DMS153 treated with DMSO at 0.1 percent for 48 hours (cell line): ENCODE results near the gene HMGN4.
"Not testable (repeated sequence)": the region's sequence is repeated elsewhere in the genome, so short reads cannot be mapped to it uniquely, and the experiment has no call there.

Experiments used
- DNase-seq: peaks from one replicate; lab custom pipeline; 2025; ENCODE audit not compliant: unreplicated experiment; lab: John Stamatoyannopoulos, UW

HMGN4 gene

DNA sequence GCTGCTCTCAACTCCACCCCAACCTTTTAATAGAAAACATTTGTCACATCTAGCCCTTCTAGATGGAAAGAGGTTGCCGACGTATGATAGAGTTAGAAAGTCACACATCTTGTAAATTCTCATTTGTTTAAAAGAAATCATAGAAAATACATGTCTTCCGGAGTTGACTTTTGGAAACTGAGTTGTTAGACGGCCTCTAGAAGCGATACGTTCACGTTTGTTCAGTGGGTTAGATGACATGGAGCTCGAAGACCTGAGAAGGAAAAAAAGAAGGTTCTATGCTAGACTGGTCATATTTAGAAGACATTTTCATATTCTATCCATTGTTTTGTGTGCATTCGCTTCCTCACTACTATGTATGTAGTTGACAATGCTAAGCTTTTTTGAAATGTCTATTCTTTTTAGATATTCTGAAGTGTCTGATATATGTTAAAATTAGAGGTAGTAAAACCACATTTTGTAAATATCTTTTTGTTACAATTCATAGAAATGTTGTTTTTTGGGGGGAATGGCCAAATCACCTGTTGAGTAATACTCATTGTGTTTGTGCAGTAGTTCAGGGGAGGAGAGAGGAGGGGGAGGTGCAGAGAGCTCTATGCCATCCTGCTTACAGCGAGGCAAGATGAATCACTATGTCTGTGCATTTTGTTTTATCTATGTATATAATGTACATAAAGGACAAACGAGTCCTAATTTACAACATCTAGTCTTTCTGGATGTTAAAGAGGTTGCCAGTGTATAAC is 15.5 kb upstream of the HMGN4 start:
- not testable (repeated sequence) for DNase-seq

DNA sequence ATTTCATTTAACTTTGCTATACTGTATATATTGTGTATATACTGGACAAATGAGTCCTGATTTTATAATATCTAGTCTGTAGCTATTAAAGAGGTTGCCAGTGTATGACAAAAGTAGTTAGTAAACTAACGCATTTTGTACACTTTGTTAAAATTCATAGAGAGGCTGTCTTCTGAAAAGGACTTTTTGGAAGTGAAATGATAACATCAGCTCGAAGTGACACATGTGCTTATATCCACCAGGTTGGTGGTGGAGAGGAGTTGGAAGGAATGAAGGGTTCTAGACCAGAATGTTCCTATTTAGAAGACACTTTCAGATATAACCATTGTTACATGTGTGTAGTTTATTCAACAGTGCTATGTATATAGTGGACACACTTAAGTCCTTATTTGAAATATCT is 13.9 kb upstream of the HMGN4 start:
- DNase-seq = not testable (repeated sequence)

DNA sequence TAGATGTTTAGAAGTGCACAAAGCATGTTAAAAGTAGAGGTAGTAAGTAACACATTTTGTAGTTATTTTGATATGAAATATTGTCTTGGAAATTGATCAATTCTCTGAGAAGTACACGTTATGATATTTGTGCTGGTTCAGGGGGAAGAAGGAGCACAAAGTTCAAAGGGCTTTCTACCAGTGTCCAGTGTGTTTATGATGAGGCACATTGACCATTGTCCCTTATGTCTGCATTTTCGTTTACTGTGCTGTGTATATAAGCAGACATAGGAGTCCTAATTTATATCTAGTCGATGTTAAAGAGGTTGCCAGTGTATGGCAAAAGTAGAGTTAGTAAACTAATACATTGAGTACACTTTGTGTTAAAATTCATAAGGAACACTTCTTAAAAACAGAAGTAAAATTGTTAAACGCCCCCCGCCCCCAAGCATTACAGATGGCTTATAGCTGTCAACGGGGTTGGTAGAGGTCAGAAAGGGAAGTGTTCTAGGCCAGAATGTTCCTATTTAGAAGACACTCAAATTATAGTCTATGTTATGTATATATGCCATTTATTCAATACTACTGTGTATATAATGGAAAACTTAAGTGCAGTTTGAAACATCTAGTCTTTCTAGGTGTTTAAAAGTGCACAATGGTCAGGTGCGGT is 13.3 kb upstream of the HMGN4 start:
- DNase-seq = no peak

DNA sequence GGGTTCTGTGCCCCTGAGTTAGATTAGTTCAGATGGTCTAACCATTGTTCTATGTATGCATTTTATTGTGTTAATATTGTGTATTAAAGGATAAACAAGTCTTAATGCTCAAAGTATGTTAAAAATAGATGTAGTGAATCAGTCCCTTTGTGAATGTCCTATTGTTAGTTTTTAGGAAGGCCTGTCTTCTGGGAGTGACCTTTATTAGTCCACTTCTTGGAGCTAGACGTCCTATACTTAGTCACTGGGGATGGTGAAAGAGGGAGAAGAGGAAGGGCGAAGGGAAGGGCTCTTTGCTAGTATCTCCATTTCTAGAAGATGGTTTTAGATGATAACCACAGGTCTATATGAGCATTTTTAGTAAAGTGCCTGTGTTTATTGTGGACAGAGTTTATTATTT is 12.3 kb upstream of the HMGN4 start:
- DNase-seq = no peak

DNA sequence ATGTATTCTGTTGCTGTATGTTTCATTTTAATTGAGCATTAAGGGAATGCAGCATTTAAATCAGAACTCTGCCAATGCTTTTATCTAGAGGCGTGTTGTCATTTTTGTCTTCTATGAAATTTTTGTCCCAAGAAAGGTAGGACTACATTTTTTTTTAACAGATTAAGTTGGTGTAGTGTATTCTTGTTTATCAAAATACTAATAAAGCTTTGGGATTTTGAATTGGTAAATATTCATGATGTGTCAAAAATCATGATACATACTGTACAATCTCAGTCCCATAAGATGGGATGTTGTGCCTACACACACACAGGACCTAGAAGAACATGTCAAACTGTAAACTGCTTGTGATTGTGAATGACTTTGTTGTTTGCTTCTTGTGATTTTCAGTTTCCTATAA is 11.2 kb upstream of the HMGN4 start:
- no peak for DNase-seq

DNA sequence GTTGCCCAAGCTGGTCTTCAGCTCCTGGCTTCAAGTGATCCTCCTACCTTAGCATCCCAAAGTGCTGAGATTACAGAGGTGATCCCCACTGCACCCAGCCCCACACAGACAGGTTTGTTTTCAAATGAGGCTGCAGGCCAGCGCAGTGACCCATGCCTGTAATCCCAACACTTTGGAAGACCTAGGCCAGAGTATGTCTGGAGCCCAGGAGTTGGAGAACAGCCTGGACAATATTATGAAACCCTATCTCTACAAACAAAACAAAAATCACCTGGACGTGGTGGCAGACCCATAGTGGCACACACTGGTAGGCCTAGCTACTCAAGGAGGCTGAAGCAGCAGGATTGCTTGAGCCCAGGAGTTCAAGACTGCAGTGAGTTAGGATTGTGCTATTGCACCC is 8.0 kb upstream of the HMGN4 start:
- no peak for DNase-seq

DNA sequence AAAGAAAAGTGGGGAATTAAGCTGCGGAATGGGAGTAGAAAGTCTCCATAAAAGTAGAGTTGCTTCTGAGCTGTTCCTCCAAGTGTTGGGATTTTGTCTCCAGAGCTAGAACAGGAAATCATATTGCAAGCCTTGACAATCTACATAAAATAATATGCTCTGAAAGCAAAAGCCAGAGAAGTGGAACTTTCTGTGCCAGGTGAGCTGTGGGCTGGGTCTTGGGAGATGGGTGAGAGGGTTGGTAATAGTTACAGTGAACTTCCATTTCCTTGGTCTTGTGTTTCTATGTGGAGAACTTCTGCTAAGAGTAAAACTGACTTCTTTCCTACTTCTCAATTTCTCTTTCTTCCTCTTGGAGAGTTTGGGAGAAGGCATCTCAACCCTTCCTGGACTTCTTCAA is 6.3 kb upstream of the HMGN4 start:
- no peak for DNase-seq

DNA sequence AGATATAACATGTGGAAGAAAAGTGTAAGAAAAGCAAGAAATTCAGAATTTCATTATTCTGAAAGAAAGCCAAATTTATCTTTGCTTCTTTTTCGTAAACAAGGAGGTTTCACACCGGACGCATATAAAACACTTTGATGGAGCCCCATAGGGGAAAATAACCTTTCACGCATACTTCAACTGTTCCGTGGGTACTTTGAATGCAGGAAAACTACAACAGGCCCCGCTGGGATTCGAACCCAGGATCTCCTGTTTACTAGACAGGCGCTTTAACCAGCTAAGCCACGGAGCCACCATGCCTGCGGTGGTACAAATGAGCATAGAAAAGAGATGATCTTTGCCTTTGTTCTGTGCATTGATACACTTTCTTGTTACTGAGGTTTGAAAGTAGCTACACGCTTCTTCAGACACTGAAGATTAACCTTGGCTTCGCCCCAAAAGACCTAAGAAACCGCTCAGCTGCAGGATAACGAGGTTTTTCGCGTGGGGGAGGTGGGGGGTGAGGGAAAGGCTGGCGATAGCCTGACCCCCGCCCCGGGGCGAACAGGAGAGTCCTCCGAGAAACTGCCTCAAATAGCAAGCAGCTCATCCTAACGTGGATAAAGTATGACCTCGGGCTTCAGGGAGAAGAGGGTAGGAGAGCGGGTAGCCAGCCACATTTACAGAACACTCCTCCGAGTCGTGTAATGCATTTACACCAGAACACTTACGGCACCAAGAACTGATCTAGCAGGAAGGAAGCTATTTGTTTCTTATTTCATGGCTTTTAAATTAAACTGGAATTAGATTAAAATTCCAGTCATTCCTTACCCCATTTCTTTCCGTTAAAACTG is 5.3 kb upstream of the HMGN4 start:
- DNase-seq = peak; percentile 88

DNA sequence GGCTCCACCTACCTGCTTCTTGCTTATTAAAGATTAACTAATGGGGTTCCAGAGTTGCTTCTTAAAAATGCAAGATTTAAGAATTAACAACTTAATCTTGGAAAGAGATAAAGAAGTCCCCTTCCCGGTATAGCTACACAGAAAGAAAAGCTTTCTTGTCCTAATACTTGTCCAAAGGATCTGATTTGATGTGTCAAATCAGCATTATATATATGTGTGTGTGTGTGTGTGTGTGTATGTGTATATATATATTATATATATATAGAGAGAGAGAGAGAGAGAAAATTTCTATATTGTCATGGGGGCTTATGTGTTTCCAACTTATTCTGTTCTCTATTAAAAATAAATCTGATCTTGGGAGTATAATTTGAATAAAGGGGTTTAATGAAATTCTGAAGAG is 4.6 kb upstream of the HMGN4 start:
- no peak for DNase-seq

DNA sequence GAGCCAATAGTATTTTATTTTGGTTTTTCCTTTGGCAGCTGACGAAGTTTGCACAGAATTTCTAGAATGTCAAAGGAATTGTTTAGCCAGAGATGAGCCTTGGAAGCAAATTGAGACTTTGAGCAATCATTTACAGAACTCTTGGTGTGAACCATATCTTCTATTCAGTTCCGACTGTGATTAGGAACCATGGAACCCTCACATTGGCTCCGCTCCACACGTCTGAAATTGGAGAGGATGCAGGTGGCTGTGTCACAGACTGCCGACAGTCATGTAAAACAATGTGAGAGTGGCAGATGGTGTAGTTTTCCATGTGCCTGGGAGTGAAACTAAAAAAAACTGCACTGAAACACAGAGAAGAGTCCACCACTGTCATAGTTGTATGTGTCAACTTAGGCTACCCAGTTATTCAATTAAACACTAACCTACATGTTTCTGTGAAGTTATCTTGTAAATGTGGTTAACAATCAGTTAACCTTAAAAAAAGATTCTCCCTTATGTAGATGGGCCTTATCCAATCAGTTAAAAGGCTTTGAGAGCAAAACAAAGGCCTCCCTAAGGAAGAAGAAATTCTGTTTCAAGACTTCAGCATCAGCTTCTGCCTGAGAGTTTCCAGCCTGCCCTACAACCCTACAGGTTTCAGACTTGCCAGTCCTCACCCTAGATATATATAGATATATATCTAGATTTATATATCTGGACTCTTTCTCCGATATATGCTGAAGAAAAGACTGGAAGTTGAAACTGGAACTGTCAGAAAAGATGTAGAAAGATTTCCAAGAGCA is 3.3 kb upstream of the HMGN4 start:
- DNase-seq = no peak

DNA sequence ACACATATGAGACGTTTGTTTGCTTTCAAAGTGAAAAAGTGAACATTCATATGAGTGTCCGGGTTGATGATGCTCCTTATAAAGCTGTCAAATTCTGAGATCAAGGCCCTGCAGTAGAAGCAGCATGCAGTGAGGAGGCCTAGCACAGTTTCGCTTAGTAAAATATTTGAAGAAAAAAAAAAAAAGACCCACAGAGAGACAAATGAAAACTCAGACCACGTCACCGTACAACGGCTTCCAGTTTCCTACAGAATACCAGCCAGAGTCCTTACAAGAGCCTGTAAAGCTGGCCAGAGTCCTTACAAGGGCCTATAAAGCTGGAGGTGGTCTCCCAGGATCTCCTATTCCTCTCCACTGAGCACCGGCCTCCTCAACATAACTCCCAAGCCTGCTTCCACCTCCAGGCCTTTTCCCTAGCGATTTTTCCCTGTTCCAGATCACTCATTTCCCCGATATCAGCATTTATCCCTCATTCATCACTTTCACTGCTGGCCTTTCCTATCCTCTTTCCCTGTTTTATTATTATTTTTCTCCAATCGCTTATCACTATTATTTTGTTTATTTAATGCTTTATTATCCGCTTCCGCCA is 1.5 kb upstream of the HMGN4 start:
- no peak for DNase-seq

DNA sequence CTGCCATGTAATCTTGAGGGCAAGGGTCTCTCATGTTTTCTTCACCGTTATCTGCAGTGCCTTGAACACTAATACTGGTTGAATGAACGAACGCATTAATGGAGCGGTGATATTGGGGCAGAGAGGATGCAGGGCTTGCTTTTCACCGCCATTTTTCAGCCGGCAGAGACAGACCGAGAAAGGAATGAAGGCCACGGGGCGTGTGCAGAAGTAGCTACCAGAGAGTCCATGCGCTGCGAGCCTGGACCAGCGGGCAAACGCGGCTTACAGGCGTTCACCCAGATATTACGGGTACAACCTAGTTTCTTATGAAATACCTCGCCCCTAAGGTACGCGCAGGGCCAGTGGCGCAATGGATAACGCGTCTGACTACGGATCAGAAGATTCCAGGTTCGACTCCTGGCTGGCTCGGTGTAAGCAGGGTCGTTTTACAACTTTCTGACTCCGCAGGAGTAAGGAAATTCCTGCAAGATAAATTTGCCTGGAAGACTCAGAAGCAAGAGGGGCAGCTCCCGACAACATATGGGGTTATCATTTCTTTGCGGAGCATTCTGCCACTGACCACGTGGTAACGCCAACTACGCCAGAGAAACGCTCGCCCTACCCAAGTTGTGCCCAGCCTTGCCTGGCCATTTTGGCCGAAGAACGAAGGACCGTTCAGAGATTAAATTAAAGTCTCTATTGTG is 863 bp upstream of the HMGN4 start:
- DNase-seq = peak; percentile 86

DNA sequence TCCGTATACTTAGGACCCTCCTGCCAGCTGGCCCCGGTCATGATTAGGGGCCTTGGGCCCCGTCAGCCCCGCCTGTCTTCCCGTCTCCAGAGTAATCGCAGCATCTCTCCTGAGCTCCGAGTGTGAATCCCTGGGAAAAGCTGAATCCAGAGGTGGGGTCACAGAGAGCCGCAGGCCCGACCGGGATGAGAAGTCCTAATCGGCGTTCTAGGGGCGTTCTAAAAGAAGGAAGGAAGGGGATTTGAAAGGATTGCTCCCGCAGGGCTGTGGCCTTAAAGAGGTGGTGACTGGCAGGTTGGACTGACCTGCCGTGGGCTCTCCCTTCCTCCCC is 371 bp downstream of the HMGN4 start:
- no peak for DNase-seq

DNA sequence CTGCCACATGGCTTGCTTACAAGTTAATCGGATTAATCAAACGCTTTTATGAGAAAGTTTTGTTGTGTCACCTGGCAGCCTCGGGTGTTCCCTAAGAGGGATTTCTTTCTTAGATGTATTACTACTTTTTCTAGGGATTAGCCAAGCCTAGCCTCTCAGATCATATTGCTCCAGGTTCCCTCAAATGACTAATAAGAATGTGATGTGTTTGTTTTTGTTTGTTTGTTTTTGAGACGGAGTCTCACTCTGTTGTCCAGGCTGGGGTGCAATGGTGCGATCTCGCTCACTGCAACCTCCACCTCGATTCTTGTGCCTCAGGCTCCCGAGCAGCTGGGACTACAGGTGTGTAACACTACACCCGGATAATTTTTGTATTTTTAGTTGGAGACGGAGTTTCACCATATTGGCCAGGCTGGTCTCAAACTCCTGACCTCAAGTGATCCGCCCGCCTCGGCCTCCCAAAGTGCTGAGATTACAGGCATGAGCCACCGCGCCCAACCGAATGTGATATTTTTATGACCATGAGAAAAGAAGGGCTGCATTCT is 977 bp downstream of the HMGN4 start:
- DNase-seq = no peak

DNA sequence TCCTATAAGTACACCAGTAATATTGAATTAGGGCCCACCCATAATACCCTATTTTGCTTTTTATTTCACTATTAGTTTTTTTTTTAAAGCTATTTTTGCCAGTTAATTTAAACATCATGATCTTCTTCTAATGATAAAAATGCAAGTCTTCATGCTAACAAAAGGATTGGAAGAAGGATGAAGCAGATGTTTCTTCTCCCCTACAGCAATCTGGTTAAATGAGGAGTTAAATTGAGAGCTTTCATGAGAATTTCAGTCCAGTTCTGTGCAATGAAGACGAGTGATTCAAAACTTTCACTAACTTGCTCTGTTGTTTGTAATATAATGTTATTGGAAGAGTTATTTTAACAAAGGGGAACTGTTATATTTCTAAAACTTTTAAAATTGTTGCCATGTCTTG is 3.4 kb downstream of the HMGN4 start:
- DNase-seq = no peak

DNA sequence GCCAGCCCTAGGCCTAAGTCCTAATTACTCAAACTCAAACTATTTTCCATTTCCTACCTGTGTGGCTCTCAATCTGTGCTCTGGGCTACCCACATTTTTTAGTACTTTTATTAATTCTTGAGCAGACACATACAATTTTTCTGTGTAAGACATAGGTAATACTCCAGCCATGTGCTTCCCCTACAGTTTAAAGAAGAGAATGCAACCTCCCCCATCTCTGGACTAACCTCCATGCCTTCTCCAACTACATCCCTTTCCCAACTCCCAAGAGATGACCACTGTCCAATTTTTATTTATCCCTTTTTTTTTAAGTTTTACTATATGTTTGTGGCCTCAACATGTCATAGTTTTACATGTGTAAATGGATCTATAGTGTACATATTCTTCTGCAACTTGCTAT is 5.8 kb downstream of the HMGN4 start:
- DNase-seq = no peak

DNA sequence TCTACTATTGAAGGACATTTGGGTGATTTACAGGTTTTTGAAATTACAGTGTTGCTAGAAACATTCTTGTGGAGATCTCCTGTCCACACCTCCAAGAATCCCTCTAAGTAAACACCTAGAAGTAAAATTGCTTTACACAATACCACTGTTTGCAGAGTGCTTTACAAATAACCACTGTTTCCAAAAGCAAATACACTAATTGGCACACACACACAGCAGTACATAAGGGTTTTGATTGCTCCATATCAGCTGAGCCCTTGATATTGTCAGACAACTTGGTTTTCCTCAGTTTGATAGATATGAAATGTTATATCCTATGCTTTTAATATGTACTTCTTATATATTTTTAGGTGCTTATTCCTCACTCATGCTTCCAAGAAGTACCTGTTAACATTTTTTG is 6.3 kb downstream of the HMGN4 start:
- no peak for DNase-seq

DNA sequence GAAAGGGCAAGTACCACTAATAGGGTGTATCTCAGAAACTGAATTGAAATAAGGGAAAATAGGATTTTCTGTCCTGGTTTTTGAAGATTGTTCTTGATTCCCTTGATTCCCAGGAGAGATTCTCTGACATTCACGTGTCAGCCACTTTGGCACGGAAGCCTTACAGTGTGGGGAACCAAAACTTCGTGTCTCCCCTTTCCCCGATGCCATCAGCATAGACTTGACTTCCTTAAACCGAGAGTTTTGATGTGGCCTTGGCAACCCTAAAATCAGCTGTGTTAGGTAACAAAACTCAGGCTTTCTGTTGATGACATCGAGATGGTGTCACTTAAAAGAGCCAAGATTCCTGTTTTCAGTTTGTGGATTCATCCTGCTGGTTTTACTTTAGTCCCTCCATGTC is 7.5 kb downstream of the HMGN4 start:
- no peak for DNase-seq

DNA sequence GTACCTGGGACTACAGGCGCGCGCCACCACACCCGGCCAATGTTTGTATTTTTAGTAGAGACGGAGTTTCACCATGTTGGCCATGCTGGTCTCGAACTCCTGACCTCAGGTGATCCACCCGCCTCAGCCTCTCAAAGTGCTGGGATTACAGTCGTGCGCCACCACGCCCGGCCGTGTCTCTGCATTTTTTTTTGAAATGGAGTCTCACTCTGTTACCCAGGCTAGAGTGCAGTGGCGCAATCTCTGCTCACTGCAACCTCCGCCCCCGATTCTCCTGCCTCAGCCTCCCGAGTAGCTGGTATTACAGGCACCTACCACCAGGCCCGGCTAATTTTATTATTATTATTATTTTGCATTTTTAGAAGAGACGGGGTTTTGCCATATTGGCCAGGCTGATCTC is 9.2 kb downstream of the HMGN4 start:
- not testable (repeated sequence) for DNase-seq
